ENCODE results near the gene AQP7.
"Not testable (repeated sequence)": the region's sequence is repeated elsewhere in the genome, so short reads cannot be mapped to it uniquely, and the experiment has no call there.

The AQP7 gene

DNA sequence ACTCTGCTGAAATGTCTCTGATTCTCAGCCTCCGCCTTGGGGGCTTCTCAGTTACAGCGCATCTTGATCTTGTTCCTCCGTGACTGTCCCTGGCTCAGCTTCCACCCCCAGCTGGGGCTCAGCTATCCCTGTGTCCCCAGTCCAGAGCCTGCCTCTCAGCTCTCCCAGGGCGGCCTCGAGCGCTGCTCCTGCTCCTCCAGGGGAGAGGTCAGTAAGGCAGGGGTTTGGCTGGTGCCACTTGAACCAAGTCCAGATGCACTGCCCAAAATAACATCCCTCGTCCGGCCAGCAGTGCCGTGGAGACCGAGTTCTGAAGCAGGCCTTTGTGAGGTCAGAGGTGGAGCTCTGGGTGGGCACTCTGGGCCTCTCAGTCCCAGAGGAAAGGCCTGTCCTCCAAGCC, at the start of gene AQP7:
Gene AQP7 (minus strand): TSS at position 198 of the 400 bp plus-strand sequence. CDS start 1,306 bp downstream, outside the sequence.
- in situ Hi-C loops (cut with MboI; ENCODE audit: low sequenced_read_pairs) = not testable (repeated sequence)

DNA sequence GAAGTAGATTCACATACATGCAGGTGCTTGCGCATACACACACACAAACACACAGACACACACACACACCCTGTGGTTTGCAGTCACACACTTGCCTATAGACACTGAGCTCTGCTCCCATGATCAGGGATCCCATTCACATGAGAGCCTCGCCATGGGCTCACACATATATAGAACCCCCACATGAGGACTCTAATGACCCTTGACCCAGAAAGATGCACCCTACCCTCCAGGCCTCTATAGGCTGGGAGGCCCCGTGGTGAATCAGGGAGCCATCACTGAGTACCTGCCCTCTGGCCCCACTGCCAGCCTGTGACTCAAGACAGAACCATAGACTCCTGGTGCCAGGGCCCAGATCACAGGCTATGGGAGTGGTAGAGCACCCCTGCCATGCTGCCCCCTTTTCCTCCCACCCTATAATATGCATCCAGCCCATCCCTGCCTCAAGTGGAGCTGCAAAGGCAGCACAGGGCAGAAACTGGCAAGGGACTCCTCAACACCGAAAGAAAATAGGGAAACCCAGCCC, 48.3 kb upstream of the AQP7 start:
- in situ Hi-C loops (cut with MboI; ENCODE audit: low sequenced_read_pairs) = no loop called here

DNA sequence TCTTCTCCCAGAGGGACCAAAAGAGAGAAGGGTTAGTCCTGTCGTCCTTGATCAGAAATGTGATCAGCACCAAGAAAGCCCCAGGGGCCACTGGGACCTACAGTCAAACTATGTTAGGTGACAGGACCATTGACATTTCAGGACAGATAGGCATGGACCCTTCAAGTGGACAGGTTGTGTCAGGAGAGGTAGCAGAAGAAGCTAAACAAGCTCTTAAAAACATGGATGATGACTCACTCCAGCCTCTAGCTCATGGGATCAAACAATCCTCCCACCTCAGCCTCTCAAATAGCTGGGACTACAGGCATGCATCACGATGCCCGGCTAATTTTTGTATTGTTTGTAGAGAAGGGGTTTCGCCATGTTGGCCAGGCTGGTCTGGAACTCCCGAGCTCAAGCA, 47.3 kb upstream of the AQP7 start:
- in situ Hi-C loops (cut with MboI; ENCODE audit: low sequenced_read_pairs) = no loop called here

DNA sequence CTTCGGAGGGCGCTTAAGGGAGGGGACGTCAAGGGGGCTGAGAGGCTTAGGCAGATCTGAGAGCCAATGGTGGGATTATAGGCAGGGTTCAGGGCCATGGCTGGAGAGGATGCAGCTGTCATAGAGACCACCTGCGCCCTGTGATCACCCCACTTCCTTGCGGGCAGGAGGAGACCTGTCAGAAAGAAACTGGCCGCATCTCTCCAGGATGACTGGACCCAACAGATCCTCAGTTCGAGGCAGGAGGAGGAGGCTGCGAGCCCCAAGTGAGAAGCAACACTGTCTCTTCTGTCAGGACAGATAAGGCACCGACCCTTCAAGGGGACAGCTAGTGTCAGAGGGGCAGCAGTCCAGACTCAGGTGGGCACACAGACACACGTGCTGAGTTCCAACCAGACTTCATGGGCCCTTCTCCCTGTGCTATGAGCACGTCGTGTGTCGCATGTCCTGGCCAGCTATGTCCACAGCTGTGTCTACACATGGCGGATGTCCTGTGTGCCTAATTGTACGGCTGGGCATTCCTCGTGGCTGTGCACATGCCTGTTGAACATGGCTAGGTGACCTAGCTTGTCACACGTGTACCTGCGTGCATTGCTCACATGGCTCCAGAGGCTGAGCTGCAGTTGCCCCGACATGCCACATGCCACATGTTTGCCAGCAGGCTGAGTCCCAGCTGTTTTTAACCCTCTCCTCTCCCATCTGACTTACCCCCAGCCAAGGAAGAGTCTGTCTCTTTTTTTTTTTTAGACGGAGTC, 45.6 kb upstream of the AQP7 start:
- in situ Hi-C loops (cut with MboI; ENCODE audit: low sequenced_read_pairs) = no loop called here

DNA sequence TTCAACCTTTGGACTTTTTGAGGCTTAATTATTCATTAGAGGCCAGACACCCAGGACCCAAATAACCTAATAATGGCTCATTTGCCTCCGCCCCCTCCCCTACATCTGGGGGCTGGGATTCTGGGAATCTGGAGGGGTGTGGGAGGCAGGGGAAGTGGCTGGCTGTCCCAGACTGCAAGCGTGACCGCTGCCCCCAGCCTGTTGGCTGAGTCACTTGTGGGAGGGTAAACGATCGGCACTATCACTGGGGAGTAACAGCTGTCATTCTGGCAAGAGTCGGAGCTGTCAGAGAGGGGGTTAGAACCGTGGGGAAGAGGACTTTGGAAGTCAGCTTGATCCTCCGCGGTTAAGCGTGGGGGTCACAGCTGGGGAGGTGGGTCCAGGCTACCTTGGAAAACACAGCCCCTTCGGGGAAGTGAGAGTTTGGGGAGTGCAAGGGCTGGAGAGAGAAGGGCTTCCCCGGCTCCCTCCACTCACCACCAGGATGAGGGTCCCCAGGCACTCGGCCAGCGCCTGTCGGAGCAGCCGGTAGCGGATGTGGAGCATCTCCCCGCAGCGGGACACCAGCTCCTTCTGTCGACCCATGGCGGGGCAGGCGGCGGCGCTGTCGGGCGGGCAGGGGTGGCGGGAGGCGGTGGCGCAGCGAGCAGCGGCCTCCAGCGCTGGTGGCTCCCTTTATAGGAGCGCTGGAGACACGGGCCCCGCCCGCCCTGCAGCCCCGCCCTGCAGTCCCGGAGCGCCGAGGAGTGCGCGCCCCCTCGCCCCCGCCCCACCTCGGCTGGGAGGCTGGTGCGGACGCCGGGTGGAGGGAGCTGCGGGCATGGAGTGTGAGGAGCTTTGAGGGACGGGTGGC, 44.8 kb upstream of the AQP7 start, which contains the start of gene AQP3:
Gene AQP3 (minus strand): TSS at position 648 of the 853 bp plus-strand sequence. CDS start 63 bp downstream, at position 585.
- in situ Hi-C loops (cut with MboI; ENCODE audit: low sequenced_read_pairs) = no loop called here

DNA sequence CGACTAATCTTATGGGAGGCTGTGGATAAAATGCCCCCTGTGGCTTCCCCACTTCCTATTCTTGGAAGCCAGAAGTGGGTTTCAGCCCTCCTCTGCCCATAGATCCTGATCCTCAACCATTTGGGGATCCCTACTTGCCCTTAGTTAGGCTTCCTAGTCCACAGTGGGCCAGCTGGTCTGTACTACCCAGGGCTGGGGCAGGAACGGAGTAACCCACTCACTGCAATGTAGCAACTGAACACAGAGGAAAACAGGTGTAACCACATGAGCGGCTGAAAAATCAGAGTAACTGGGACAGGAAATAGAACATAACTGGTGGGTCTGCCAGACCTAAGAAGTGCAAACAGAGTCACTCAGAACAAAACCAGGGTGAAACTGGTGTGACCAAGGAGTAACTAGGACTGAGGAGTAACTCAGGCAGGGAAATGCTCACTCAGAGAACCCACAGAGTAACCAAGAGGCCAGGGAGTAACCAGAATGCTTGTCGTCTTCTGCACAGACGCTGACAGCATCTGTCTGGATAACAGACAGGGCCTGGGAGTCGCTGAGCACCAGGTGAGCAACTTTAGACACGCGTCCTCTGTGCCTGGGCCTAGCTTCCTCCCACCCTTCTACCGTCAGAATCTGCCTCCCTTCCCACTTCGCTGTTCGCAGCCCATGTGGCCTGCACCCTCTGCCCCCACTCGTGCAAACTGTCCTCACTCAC, 44.0 kb upstream of the AQP7 start:
- in situ Hi-C loops (cut with MboI; ENCODE audit: low sequenced_read_pairs) = no loop called here

DNA sequence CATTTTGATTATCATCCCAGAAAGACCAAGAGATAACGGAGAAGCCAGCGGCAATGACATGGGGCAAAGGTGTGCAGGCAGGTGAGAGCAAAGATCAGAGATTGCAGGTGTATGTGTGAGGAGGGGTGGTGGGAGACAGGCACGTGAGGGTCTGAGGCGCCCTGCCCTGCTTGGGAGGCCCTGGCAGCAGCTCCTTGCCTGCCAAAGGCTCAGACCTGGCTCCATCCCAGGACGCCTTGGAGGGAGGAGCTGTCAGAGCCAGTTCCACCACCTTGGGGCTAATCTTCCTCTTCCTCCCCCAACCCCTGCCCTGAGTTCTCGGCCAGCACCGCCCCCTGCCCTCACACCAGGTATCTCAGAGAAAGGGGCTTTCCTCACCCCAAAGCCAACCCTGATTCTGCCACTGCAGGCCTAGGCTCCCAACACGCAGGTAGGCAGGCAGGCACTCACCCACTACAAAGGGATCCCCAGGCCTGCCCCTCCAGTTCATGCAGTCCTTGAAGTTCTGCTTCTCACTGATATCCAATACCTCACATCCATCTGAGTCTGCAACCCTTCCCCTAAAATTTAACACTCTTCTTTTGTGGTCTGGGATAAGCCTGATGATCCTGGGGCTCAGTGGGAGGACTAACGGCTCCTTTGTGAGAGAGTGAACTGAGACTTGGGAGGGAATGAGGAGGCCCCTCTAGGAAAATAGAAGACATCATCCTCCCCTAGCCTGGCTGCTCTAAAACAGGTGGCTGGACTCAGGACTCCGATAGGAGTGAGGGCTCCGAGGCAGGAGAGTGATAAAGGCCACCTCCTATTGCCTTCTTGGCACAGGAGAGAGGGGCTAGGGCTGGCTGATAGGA, 43.2 kb upstream of the AQP7 start:
- in situ Hi-C loops (cut with MboI; ENCODE audit: low sequenced_read_pairs) = no loop called here

DNA sequence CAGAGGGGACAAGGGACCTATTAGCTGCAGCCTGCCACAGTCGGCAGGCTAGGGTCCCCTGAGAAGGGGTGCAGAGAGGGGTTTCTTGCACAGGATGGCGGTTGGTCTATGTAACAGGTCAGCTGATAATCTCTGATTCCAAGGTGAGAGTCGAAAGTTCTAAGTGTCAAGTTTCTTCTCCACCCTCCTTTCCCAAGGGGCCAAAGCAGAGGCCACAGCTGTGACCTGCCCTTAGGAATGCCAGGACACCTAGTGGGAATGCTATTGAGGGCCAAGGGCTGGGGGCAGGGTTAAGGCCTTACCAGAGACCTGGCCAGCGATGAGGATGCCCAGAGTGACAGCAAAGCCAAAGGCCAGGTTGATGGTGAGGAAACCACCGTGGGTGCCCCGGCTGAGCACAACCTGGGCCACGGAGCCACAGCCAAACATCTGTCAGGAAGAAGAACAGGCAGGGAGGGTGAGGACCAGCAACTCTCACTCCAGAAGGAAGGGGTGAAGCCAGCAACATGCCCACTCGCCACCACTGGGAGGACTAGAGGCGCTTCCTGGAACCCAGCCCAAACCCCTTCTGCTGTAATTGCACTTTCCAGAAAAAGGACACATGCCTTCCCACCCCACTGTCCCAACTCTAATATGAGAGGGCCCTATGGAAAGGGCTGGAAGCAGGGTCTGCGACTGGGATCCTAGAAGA, 41.2 kb upstream of the AQP7 start:
- in situ Hi-C loops (cut with MboI; ENCODE audit: low sequenced_read_pairs) = no loop called here

DNA sequence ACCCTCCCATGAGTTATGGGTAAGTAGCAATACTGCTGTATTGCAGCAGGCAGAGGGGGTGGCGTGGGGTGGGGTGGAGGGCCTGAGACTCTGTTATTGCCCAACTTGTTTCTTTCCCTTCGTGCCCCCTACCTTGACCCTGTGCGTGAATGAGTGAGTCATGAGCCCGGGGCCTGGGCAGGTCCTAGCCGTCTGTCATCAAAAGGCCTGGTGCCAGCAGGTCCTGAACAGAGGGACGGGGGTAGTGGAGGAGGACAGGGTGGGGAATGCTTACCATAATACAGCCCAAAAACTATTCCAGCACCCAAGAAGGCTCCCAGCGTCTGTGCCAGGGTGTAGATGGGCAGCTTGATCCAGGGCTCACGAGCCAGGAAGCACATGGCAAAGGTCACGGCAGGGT, 40.7 kb upstream of the AQP7 start:
- in situ Hi-C loops (cut with MboI; ENCODE audit: low sequenced_read_pairs) = no loop called here

DNA sequence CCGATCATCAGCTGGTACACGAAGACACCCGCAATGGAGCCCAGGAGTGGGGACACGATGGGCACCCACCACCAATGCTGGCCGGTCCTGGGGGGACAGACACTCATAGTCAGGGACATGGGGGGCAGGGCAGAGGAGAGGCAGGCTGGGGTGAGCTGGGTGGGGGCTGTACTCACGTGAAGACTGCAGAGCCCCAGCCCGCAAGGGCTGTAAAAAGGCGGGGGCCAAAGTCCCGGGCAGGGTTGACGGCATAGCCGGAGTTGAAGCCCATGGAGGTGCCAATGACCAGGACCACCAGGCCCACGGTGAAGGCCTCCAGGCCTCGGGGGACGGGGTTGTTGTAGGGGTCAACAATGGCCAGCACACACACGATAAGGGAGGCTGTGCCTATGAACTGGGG, 39.8 kb upstream of the AQP7 start:
- in situ Hi-C loops (cut with MboI; ENCODE audit: low sequenced_read_pairs) = no loop called here

DNA sequence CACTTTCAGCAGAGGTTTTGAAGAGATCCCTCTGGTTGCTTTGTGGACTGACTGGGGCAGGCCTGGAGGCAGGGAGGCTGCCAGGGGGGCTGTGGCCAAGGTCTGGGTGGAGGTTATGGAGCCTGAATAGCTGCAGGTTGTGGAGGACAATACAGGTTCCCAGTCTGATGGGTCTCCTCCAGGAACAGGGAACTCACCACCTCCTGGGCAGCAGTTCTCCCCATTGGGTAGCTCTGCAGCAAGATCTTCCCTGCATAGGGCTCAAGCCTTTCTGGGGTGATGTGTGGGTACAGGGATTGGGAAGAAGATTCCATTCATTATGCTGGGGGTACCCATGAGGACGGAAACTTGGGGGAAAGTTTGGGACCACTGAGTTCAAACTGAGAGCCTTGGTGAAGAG, 38.2 kb upstream of the AQP7 start:
- in situ Hi-C loops (cut with MboI; ENCODE audit: low sequenced_read_pairs) = no loop called here

DNA sequence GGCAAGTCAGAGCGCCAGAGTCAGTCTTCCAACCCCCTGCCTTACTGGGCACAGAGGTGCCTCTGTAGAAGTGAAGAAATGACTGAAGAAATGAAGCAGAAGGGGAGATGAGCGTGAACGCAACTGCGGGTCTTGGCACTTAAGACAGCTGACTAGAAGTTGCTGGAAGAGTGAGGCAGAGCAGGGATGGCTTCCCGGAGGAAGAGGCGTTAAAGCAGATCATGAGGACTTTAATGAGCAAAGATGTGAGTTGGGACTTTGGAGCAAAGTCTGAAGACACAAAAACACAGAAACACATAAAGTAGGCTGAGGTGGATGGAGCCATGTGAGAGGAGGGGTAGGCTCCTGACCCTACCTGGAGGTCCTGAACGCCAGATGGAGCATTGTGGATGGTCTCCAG, 37.8 kb upstream of the AQP7 start:
- in situ Hi-C loops (cut with MboI; ENCODE audit: low sequenced_read_pairs) = no loop called here

DNA sequence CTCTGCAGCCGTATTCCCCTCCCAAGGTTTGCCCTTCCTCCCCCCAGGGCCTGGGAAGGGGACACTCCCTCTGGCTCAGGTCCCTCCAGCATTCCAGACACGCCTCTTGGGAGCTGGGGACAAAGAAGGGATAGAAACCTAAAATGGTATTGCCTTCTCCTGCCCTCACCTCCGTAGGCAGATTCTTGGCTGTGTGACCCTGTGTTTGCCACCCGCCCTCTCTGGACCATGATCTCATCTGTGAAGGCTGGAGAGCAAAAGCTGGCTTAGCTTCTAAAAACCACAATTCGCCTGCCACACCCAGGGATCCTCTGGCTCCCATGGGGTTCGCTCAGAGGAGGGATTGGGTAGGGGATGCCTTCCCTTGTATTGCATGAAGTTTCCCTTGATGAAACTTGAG, 37.4 kb upstream of the AQP7 start:
- in situ Hi-C loops (cut with MboI; ENCODE audit: low sequenced_read_pairs) = no loop called here

DNA sequence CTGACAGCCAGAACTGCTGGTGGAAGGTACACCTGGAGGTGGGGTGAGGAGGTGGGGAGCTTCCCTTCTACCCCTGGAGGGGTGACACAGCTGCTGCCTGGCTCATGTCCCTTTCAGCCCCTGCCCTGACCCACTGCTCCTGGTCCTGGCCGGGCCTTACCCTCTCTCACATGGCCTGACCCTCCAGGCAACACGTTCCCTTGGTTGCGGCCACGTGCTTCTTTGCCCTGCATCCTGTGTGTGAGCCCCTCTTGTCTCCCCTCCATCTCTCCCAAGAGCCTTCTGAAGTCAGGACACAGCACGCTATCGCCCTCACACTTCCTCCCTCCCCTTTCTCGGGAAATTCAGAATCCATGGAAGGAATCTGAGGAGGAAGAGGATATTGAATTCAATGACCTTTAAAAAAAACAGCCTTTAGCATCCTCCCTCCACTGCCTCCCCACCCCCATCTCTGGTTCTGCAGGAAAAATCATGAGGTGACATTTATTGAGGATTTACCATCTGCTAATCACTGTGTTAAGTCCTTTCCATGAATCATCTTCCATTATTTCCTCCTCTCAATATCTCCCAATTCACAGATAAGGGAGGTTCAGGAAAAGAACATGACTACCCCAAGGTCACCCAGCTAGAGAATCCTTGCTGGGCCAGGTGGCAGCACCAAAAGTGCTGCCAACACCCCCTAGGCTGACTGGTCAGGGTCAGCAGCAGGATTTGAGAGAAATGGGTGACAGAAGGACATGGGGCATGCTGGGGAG, 36.7 kb upstream of the AQP7 start:
- in situ Hi-C loops (cut with MboI; ENCODE audit: low sequenced_read_pairs) = no loop called here

DNA sequence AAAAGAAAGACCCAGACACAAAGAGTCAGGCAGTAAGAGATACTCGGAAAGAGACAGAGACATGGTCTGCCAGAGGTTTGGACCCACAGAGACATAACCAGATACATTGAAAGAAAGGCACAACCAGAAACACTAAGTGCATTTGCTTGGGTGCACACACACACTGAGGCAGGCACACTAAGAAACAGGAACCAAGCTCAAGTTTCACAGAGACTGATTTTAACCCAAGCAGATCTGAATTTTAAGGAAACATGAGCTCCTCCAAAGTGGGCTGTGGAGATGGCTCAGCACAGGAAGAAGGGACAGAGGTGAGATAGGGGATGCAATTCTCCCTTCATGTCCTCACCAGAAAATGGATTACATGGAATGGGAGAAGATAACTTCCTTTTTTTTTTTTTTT, 35.5 kb upstream of the AQP7 start:
- in situ Hi-C loops (cut with MboI; ENCODE audit: low sequenced_read_pairs) = no loop called here

DNA sequence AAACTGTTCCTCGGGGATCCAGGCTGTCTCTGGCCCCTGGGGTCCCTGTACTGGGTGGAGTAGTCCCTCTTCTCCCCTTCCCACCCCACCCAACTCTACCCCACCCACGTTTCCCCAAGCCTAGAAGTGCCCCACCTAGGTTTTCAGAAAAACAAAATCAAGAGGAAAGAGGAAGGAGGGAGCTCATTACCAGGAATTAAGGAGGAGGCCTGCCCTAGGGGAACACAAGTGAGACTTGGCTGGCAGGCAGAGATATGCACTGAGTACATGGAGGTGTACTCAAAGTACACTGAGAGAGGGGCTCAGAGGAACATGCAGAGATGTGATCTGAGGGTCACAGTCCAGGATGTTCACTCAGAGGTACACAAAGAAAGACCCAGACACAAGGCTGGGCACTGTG, 34.8 kb upstream of the AQP7 start:
- in situ Hi-C loops (cut with MboI; ENCODE audit: low sequenced_read_pairs) = no loop called here

DNA sequence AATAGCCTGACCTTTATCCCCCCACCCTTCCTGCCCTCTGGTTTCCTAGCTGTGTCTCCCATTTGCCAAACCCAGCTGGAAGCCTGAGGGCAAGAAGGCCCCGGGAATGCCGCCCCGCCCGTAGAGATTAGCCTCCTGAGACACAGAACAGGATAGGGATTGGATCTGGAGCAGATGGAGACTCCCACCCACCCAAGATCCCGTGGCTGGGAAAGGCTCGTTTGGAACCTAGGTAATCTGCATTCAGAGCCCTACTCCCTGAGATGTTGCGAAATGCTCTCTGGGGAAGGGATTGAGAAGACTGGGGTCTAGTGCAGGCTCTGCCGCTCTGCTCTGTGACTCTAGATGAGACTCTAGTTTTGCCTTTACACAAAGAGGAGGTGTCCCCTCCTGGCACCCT, 34.1 kb upstream of the AQP7 start:
- in situ Hi-C loops (cut with MboI; ENCODE audit: low sequenced_read_pairs) = no loop called here

DNA sequence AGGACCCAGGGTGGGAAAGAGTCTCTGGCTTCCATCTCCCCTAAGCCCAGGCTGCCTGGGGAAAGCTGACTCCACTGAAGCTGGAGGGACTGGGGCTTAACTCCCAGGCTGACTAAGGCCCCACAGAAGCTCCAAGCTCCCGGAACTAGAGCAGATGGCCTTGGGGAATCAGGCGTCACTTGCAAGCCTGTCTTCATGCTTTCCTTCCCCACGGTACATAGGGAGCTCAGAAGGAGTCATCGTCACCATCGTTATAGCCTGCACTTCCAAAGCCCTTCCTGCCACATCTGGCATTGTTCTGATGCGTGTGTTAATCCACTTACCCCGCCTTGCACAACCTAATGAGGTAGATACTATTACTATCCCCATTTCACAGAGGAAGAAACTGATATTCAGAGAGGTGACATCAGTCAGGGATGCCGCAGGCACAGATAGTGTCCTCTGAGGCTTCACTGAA, 33.5 kb upstream of the AQP7 start:
- in situ Hi-C loops (cut with MboI; ENCODE audit: low sequenced_read_pairs) = no loop called here

Data from hTERT RPE-1 (cell line).